AG08395 (cell line): ENCODE data around the gene NRG3.

Experiments
- DNase-seq: peaks from one replicate; pipeline ENCODE4 v3.0.0; 2012; ENCODE audit warnings: mixed read lengths, low spot score

NRG3 gene

GRCh38 chr10:82477776-82478175 lies 602.8 kb downstream of the NRG3 start:
- no peak for DNase-seq

DNA sequence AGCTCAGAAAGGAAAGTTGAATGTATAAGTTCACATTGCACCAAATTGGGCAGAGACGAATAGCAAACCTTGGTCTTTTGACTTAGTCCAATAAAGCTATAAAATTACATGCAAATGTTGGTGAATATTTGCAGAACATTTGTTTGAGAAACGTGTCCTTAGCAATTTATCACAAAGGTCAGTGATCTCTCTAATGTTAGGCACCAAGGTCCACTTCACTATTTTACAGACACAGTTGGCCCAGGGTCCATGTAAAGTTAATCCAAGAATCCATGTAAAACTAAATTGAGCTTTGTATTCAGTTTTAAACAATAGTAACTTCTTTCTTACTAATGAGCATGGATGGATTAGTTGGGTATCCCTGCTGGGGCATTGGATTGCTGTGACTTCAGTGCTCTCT lies 617.7 kb downstream of the NRG3 start:
- DNase-seq, result no peak

- DNase-seq, result no peak
These were observed 621.1 kb downstream of the NRG3 start for GRCh38 chr10:82496114-82496513.

DNA sequence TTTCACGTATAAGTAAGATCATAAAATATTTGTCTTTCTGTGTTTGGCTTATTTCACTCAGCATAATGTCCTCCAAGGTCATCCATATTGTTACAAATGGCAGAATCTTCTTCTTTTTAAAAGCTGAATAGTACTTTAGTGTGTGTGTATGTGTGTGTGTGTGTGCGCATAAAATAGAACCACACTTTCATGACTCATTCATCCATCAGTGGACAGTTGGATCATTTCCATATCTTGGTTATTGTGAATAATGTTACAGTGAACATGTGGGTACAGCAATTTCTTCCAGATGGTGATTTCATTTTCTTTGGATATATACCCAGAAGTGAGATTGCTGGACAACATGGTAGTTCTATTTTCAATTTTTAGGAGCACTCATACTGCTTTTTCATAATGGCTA lies 622.4 kb downstream of the NRG3 start:
- no peak for DNase-seq

GRCh38 chr10:82498976-82499375 lies 624.0 kb downstream of the NRG3 start:
- no peak for DNase-seq

DNA sequence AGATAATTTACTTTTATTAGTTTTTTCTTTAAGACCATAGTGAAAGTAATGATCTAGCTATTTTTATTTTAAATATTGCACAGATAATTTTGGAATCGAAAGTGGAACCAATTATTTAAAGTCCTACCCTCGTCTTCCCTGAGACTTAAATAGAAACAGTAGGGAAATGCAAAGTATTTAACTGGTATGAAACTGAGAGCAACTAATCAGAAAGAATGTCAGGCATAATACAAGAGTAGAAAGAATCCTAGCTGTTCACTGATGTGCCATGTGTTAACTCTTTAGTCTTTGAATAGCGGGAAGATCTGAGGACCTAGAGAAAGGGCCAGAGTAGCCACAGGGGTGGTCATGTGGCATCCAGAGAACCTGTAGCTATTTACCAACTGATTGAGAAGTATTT lies 630.0 kb downstream of the NRG3 start:
- no peak for DNase-seq

DNA sequence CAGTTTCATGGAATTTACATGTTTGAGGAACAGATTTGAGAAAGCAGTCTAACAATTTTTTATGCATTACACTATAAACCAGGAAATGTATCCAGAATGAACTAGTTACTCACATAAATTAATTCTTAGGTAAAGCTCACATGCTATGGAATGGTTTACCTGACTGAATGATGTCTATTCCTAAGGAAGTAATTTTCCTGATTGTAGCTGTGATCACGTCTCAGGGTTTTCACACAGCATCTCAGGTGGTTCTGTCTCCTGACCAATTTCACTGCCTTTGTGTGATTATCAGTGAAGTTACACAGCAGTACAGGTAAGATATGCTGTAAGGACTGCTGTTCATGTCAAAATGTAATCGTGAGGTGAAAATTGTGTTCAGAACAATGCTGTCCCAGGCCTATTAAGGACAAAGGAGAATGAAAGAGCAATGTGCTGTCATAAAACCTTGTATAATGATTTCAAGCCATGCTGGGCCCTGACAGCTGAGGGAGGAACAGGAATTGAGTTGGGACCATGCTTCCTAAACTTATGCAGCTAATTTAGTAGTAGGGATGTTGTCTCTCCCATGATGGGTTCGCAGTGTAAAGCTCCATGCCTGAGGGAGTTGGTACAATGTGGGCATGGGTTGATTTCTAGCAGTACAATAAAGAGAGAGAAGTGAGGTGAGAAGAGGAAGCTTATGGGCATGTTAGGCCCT lies 631.8 kb downstream of the NRG3 start:
- no peak for DNase-seq

DNA sequence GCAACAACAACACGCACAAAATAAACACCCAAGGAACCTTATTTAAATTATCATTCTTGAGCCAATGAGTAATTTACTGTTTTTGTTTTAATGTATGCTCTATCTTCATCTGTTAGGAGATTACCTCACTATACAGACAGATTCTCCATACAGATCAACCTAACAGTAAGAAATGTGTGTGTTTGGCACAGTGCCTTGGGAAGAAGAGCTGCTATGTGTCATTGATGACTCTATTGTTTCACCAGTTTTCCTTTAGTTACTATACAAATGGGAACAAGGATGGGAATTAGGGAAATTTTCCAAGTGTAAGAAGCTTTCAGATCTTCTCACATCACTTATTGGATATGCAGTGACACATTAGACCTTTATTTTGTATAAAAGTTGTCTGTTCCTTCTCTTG lies 640.3 kb downstream of the NRG3 start:
- no peak for DNase-seq

DNA sequence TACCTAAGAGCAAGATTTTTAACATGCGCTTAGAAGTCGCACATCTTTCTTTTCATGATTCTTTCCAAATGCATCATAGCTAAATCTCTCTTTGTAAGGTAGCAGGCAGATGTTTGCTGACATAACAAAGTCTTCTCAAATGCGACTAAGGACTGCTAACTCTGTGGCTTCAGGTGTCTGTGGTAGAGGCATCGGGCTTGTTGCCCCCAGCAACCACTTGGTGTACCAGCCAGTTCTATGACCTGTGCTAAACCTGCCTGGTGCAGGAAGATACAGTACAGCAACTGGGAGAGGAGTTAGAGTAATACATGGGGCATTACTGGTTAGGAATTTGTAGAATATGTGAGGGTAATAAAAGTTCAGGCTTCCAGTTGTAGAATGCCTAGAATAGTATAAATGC lies 654.1 kb downstream of the NRG3 start:
- no peak for DNase-seq

DNA sequence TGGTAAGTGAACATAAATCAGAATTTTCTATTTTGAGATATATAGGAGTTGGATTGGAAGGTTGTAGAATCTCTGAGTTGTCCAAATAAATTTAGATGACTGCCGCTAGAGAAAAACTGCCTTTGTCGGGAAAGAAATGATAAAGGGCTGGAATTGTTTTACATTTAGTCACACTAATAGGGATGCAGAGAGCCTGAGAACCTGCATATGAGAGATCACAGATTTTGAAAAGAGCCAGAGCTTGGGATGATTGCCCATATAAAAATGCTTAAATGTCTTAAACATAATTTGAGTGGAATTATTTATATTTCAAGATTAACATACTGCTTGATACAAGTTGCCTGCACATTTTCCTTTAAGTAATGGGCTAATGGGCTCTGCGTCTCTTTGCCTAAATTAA lies 660.5 kb downstream of the NRG3 start:
- no peak for DNase-seq

GRCh38 chr10:82536668-82537067 lies 661.7 kb downstream of the NRG3 start:
- no peak for DNase-seq

GRCh38 chr10:82538272-82538671 lies 663.3 kb downstream of the NRG3 start:
- DNase-seq, result no peak

DNA sequence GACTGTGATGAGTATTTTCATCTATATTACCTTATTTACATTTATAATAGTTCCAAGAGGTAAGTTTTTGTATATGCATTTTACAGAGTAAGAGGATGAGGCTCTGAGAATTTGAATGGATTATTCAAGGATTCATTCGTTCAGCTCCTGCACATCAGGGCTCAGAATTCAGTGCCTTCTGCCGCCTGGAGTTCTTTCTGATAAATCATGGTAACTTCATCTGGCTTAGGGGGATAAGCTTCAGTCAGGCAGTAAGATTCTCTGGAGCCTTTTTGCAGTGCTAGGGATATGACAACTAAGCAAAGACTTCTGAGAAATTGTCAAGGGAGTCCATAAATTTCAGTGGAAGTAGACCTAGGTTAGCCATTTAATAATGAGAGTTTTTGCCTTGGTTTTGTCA lies 668.6 kb downstream of the NRG3 start:
- DNase-seq, result no peak

DNA sequence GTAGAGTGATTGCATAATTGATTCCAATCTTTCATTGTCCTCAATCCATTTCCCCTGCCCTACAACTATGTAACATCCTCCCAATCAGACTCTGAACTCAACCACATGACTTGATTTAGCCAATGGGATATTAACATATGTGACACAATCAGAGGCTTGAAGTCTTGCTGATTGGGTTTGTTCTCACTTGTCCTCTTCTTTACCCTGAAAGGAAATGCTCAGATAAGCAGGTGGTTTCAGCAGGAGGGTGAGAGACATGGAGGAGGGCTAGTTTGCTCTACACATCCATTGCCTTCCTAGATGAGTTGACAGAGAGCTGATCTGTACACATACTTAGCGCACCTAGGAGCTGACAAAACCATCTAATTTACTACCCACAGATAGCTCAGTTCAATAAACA lies 669.4 kb downstream of the NRG3 start:
- DNase-seq, result no peak

DNA sequence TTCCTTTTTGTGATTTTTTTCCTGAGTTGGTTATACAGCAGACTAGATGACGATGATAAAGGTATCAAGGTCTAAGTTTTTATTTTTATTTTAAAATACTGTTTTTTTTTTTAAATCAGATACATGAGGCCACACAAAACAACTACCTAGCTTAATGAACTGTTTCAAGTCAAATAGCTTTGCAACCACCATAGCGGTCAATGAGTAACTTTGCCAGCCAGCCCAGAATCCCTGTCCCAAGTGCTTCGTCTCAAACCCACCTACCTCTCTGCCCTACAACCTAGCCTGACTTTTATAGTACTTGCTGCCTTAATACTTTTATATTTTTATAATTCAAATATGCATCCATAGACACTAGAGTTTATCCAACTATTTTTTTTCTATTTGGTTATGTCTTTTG lies 676.5 kb downstream of the NRG3 start:
- DNase-seq, result no peak

- no peak for DNase-seq
These were observed 677.3 kb downstream of the NRG3 start for GRCh38 chr10:82552267-82552666.

GRCh38 chr10:82554381-82554780 lies 679.4 kb downstream of the NRG3 start:
- no peak for DNase-seq

- no peak for DNase-seq
These were observed 683.1 kb downstream of the NRG3 start for GRCh38 chr10:82558014-82558607.

DNA sequence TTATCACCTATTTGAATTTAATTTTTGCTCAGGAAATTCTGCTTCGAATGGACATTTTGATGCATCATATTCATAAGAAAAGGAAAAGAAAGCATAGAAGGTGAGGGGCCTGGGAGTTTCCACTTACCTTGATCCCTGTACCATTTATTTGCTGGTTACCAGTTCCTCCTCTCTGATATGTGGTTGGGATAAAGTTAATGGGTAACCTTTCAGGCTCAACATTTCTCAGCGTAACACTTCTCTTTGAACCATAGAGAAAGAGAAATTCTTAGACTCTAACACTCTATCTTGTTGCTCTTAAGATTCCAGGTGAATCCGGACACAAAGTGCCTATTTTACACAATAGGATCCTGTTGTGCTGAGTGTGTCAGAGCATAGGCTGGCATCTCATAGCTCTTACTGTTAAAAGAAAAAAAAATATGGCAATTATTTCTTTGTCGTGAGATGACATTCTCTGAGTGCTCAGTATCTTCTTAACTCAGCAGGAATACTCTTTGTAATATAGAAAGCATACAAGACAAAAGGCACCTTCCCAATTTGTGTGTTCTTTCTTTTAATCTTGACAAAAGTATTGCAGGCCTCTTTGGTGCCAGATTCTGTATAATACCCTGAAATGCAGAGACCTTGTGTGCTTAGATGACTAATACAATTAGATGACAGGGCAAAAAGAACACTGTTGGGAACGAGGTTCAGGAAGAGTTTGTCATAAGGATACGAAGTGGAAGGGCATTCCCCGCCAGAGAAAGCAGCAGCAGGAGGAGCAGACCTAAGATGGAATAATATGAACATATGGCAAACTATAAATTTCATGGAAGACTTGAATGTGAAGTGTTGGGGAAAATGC lies 689.6 kb downstream of the NRG3 start:
- no peak for DNase-seq

DNA sequence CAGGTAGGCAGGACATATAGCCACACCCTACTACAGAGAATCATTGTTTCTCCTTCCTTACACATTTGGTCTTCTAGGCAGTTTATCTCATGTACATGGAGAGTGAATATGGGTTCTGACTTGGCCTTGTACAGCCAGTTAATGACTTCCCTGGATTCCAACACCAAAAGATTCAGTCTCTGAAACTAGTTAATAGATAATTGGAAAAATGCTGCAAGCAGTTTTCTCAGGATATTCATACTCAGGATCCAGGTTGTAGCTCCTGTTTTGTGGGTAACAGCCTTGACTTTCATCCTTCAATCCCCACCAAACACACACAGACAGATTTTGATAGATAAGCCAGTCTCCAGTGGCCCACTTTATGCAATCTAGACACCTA lies 690.2 kb downstream of the NRG3 start:
- no peak for DNase-seq

- DNase-seq, result no peak
These were observed 697.8 kb downstream of the NRG3 start for GRCh38 chr10:82572744-82573143.

- no peak for DNase-seq
These were observed 699.1 kb downstream of the NRG3 start for GRCh38 chr10:82574081-82574480.

GRCh38 chr10:82575318-82575717 lies 700.3 kb downstream of the NRG3 start:
- no peak for DNase-seq
